Measurements from ENCODE around the gene CEP162. TPM values are rescaled to one million over a fixed set of nuclear protein-coding genes. Genes with fewer than 3 reads are reported as not detected.
"Not testable (repeated sequence)": the region's sequence is repeated elsewhere in the genome, so short reads cannot be mapped to it uniquely, and the experiment has no call there.

Gene CEP162
- total RNA-seq, 1 donor from 2014 or later: 3.3 TPM

- Mint-ChIP-seq H3K4me1 (ENCODE audit: low read depth) (peaks cover 5% of the 10 kb centered on the region), H3K4me3 (ENCODE audit: low read depth) (no peak overlapping the region), H3K27me3 (ENCODE audit: low read depth) (no peaks in the 10 kb centered on the region), H3K9me3 (no peaks in the 10 kb centered on the region), H3K36me3 (ENCODE audit: low read depth) (no peaks in the 10 kb centered on the region), H3K27ac (no peak overlapping the region)
- intact Hi-C loops (cut with micrococcal nuclease): no loop called here
- no peak for DNase-seq (ENCODE audit: low spot score)
Observed at GRCh38 chr6:84218091-84218490, 9.4 kb downstream of the CEP162 start.

DNA sequence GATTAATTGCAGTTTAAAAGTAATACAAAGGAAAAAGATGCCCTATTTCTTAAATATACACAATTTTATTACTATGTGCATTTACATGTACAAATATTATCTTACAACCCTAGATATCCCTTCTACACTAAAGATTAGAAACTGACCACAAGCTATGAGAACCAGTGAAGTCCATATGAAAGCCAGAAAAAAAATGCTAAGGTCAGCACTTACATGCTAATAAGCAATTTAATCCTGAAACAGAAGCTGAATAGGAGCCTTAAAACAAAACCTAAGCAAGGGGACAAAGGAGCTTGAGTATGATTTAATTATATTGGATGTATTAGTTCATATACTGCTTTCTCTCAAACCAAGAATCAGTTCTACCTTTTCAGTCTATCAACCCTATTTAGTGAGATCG lies 14.2 kb downstream of the CEP162 start:
- H3K27ac Mint-ChIP-seq: no peak overlapping the region

DNA sequence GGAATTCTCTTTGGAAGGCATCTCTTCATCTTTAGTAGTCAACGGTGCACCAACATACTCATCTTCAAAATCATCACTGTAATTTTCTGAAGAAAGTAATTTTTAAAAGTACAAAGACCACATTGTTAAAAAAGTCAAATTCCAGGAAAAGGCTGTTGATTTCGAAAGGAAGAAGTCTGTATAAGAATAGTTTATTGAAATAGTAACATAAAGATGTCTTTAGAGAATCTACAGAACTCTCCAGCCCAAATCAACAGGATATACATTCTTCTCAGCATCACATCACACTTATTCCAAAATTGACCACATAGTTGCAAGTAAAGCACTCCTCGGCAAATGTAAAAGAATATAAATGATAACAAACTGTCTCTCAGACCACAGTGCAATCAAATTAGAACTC lies 23.4 kb downstream of the CEP162 start:
- no peak overlapping the region for H3K27ac Mint-ChIP-seq
- no peak overlapping the region for H3K4me3 Mint-ChIP-seq (ENCODE audit: low read depth)
- H3K4me1 Mint-ChIP-seq (ENCODE audit: low read depth): no peaks in the 10 kb centered on the region
- H3K36me3 Mint-ChIP-seq (ENCODE audit: low read depth): peaks cover 16% of the 10 kb centered on the region
- DNase-seq (ENCODE audit: low spot score): no peak
- H3K27me3 Mint-ChIP-seq (ENCODE audit: low read depth): no peaks in the 10 kb centered on the region
- intact Hi-C loops (cut with micrococcal nuclease): no loop called here
- no peaks in the 10 kb centered on the region for H3K9me3 Mint-ChIP-seq

More for the DNA sequence above, 14.2 kb downstream of the CEP162 start:
- DNase-seq (ENCODE audit: low spot score): no peak
- intact Hi-C loops (cut with micrococcal nuclease): no loop called here
- Mint-ChIP-seq H3K36me3 (ENCODE audit: low read depth) (no peaks in the 10 kb centered on the region), H3K4me1 (ENCODE audit: low read depth) (no peaks in the 10 kb centered on the region), H3K9me3 (no peaks in the 10 kb centered on the region), H3K27me3 (ENCODE audit: low read depth) (no peaks in the 10 kb centered on the region), H3K4me3 (ENCODE audit: low read depth) (no peak overlapping the region)

DNA sequence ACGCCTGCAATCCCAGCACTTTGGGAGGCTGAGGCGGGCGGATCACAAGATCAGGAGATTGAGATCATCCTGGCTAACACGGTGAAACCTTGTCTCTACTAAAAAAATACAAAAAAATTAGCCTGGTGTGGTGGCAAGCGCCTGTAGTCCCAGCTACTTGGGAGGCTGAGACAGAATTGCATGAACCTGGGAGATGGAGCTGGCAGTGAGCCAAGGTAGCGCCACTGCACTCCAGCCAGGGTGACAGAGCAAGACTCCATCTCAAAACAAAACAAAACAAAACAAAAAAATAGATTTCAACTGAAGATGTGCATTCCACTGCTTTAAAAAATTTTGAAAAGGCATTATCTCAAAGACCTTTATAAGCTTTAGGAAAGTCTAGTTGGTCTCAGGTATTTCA lies 27.5 kb downstream of the CEP162 start:
- peaks cover 25% of the 10 kb centered on the region for H3K36me3 Mint-ChIP-seq (ENCODE audit: low read depth)
- H3K4me1 Mint-ChIP-seq (ENCODE audit: low read depth); H3K27ac Mint-ChIP-seq; intact Hi-C loops (cut with micrococcal nuclease); H3K9me3 Mint-ChIP-seq; DNase-seq (ENCODE audit: low spot score); H3K27me3 Mint-ChIP-seq (ENCODE audit: low read depth); H3K4me3 Mint-ChIP-seq (ENCODE audit: low read depth): not testable (repeated sequence)

DNA sequence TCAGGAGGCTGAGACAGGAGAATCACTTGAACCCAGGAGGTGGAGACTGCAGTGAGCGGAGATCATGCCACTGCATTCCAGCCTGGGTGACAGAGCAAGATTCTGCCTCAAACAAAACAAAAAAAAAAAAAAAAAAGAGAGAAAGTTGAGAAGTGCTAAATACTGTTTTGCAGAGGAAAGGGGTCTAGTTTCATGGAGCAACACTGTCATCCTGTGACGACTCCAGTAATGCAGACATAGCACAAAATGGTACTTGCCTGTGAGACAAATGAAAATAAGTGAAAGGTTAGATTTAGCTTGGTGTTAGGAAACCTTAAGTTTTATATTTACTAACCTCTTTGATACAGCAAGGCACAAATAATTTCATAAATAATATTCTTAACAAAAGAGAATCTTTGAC lies 29.7 kb downstream of the CEP162 start:
- no peak overlapping the region for H3K27ac Mint-ChIP-seq
- no peaks in the 10 kb centered on the region for H3K27me3 Mint-ChIP-seq (ENCODE audit: low read depth)
- no peak overlapping the region for H3K4me3 Mint-ChIP-seq (ENCODE audit: low read depth)
- peaks cover 29% of the 10 kb centered on the region for H3K36me3 Mint-ChIP-seq (ENCODE audit: low read depth)
- intact Hi-C loops (cut with micrococcal nuclease): no loop called here
- DNase-seq (ENCODE audit: low spot score): no peak
- H3K4me1 Mint-ChIP-seq (ENCODE audit: low read depth): no peaks in the 10 kb centered on the region
- no peaks in the 10 kb centered on the region for H3K9me3 Mint-ChIP-seq

DNA sequence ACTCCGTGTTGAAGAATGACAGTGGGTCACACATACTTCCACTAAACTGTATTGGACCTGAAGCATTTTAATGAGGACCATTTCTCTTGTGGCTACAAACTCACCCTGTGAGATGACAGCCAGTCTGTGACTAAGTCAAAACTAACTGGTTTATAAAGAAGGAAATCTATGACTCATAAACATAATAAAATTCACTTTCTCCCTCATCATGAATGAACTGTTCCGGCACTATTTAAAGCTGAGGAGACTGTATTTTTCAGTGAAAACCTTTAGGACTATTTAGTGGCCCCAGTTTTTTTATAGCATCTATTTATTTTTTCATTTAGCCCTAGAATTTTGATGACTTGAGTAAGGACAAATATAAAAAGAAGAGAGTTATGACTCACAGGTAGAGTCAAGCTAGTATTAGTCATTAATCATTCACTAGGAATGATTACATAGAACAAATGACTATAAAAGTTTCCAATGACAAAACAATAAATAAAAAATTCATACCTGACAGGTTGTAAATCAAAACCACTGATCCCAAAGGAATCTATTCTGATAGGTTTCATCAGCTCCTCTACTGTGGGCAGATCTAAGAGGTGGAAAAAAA lies 34.2 kb downstream of the CEP162 start:
- Mint-ChIP-seq H3K36me3 (ENCODE audit: low read depth) (peaks cover 39% of the 10 kb centered on the region), H3K4me3 (ENCODE audit: low read depth) (no peak overlapping the region), H3K9me3 (no peaks in the 10 kb centered on the region), H3K4me1 (ENCODE audit: low read depth) (no peaks in the 10 kb centered on the region), H3K27me3 (ENCODE audit: low read depth) (no peaks in the 10 kb centered on the region), H3K27ac (no peak overlapping the region)
- intact Hi-C loops (cut with micrococcal nuclease): no loop called here
- no peak for DNase-seq (ENCODE audit: low spot score)

DNA sequence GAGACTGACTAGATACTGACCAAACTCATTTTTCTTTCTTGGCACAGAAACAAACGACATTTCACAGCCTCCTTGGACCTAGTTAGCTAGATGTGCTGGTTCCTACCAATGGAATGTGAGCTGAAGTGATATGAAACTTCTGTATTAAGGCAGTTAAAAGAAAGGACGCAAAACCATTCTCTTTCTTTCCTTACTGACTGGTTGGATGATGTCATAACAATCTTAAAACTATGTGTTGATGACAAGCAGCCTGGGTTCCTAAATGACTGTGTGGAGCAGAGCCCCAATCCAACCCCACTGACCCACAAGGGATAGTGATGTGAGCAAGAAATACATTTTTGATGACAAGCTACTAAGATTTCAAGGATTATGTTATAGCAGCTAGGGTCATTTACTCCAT lies 35.6 kb downstream of the CEP162 start:
- intact Hi-C loops (cut with micrococcal nuclease): no loop called here

GRCh38 chr6:84189356-84189755 lies 38.1 kb downstream of the CEP162 start:
- intact Hi-C loops (cut with micrococcal nuclease): not testable (repeated sequence)

More for the DNA sequence above, 35.6 kb downstream of the CEP162 start:
- DNase-seq (ENCODE audit: low spot score): no peak
- Mint-ChIP-seq H3K27me3 (ENCODE audit: low read depth) (no peaks in the 10 kb centered on the region), H3K4me3 (ENCODE audit: low read depth) (no peak overlapping the region), H3K4me1 (ENCODE audit: low read depth) (no peaks in the 10 kb centered on the region), H3K27ac (no peak overlapping the region), H3K9me3 (no peaks in the 10 kb centered on the region), H3K36me3 (ENCODE audit: low read depth) (peaks cover 36% of the 10 kb centered on the region)

GRCh38 chr6:84183430-84183829 lies 44.0 kb downstream of the CEP162 start:
- DNase-seq (ENCODE audit: low spot score): no peak

More at GRCh38 chr6:84189356-84189755, 38.1 kb downstream of the CEP162 start:
- not testable (repeated sequence) for H3K9me3 Mint-ChIP-seq; H3K27me3 Mint-ChIP-seq (ENCODE audit: low read depth); DNase-seq (ENCODE audit: low spot score); H3K27ac Mint-ChIP-seq; H3K4me1 Mint-ChIP-seq (ENCODE audit: low read depth); H3K4me3 Mint-ChIP-seq (ENCODE audit: low read depth)
- H3K36me3 Mint-ChIP-seq (ENCODE audit: low read depth): peaks cover 21% of the 10 kb centered on the region

DNA sequence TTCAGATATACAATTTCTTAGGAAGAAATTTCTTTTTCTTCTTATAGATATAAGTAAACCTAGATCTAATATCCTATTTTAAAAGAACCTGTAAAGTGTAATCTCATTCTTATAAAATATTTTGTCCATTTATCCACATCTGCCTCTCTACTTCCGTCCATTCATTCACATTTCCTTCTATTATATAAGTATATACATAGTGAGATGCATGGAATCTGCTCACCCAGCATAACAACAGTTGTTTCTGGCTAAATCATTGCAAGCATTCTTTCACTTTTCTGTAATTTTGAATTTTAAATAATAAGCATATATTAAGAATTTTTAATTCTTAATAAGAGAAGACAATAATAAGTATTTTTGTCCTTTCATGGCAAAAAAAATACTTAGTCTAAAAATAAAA lies 45.4 kb downstream of the CEP162 start:
- Mint-ChIP-seq H3K27me3 (ENCODE audit: low read depth) (no peaks in the 10 kb centered on the region), H3K4me1 (ENCODE audit: low read depth) (no peaks in the 10 kb centered on the region), H3K4me3 (ENCODE audit: low read depth) (no peak overlapping the region), H3K36me3 (ENCODE audit: low read depth) (peaks cover 6% of the 10 kb centered on the region), H3K27ac (no peak overlapping the region), H3K9me3 (no peaks in the 10 kb centered on the region)
- intact Hi-C loops (cut with micrococcal nuclease): no loop called here
- no peak for DNase-seq (ENCODE audit: low spot score)

More at GRCh38 chr6:84183430-84183829, 44.0 kb downstream of the CEP162 start:
- intact Hi-C loops (cut with micrococcal nuclease): no loop called here
- no peak overlapping the region for H3K27ac Mint-ChIP-seq
- H3K9me3 Mint-ChIP-seq: no peaks in the 10 kb centered on the region
- H3K27me3 Mint-ChIP-seq (ENCODE audit: low read depth): no peaks in the 10 kb centered on the region
- no peaks in the 10 kb centered on the region for H3K4me1 Mint-ChIP-seq (ENCODE audit: low read depth)
- no peak overlapping the region for H3K4me3 Mint-ChIP-seq (ENCODE audit: low read depth)
- H3K36me3 Mint-ChIP-seq (ENCODE audit: low read depth): peaks cover 6% of the 10 kb centered on the region

DNA sequence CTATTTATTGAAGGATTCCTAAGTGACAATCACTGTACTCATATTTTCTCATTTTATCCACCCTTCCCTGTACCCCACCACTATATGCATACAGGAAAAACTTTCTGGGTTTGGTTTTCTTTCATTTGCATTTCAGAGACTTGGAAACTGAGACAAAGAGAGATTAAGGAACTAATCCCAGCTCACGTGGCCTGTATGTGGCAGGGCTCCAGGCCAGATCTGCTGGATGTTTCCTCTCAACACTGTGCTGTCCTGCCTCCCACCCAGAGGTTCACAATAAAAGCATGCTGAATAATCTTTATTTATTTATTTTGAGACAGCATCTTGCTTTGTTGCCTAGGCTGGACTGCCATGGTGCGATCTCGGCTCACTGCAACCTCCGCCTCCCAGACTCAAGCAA lies 50.2 kb downstream of the CEP162 start:
- Mint-ChIP-seq H3K27me3 (ENCODE audit: low read depth) (no peaks in the 10 kb centered on the region), H3K9me3 (no peaks in the 10 kb centered on the region), H3K27ac (no peak overlapping the region), H3K36me3 (ENCODE audit: low read depth) (peaks cover 9% of the 10 kb centered on the region), H3K4me3 (ENCODE audit: low read depth) (no peak overlapping the region), H3K4me1 (ENCODE audit: low read depth) (no peaks in the 10 kb centered on the region)
- DNase-seq (ENCODE audit: low spot score): no peak
- intact Hi-C loops (cut with micrococcal nuclease): no loop called here

DNA sequence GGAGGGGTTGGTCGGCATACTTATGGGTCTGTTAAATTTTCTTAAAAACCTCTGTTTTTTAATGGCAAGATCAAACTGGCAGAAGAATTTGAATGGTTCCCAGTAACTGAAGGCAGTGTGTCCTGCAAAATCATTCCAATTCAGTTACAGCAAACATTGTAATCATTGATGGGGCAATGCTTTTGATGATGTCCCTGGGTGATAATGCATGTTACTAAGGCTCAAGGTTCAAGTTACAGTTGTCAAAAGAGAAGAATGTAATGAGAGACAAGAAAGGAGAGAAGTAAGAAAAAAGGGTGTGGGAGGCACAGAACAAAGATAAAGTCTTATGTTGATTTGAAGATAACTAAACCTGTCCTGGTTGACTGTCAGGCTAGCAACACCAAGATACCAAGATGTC lies 54.9 kb downstream of the CEP162 start:
- Mint-ChIP-seq H3K4me1 (ENCODE audit: low read depth) (no peaks in the 10 kb centered on the region), H3K27me3 (ENCODE audit: low read depth) (no peaks in the 10 kb centered on the region), H3K36me3 (ENCODE audit: low read depth) (peaks cover 3% of the 10 kb centered on the region), H3K27ac (no peak overlapping the region), H3K4me3 (ENCODE audit: low read depth) (no peak overlapping the region), H3K9me3 (no peaks in the 10 kb centered on the region)
- no peak for DNase-seq (ENCODE audit: low spot score)
- intact Hi-C loops (cut with micrococcal nuclease): no loop called here

DNA sequence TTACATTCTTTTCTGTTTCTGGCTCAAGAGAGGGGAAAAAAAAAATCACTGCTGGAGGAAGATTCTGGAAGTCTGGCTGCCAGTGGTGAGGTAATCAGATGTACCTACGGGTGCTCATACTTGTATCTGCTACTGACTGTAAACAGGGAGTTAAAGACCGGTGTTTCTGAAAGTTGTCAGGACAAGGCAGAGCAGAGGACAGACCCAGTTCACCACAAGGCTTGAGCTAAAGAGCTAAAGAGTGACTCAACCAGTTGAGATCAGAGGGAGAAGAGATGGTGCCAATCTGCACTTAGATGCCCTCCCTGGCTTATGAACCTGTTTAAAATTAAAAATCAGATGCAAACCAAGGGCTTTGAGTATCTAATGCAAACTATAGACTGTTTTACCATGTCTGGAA lies 55.4 kb downstream of the CEP162 start:
- no peaks in the 10 kb centered on the region for H3K4me1 Mint-ChIP-seq (ENCODE audit: low read depth)
- intact Hi-C loops (cut with micrococcal nuclease): no loop called here
- no peak overlapping the region for H3K27ac Mint-ChIP-seq
- H3K9me3 Mint-ChIP-seq: no peaks in the 10 kb centered on the region
- peaks cover 3% of the 10 kb centered on the region for H3K36me3 Mint-ChIP-seq (ENCODE audit: low read depth)
- no peak for DNase-seq (ENCODE audit: low spot score)
- H3K27me3 Mint-ChIP-seq (ENCODE audit: low read depth): no peaks in the 10 kb centered on the region
- H3K4me3 Mint-ChIP-seq (ENCODE audit: low read depth): no peak overlapping the region

- H3K4me3 Mint-ChIP-seq (ENCODE audit: low read depth): no peak overlapping the region
- no peaks in the 10 kb centered on the region for H3K36me3 Mint-ChIP-seq (ENCODE audit: low read depth)
- no peak overlapping the region for H3K27ac Mint-ChIP-seq
- intact Hi-C loops (cut with micrococcal nuclease): no loop called here
- no peaks in the 10 kb centered on the region for H3K4me1 Mint-ChIP-seq (ENCODE audit: low read depth)
- no peaks in the 10 kb centered on the region for H3K9me3 Mint-ChIP-seq
- no peaks in the 10 kb centered on the region for H3K27me3 Mint-ChIP-seq (ENCODE audit: low read depth)
- DNase-seq (ENCODE audit: low spot score): no peak
Observed at GRCh38 chr6:84167457-84167856, 60.0 kb downstream of the CEP162 start.

Data from activated T-helper 2 cell treated with anti-CD3 and anti-CD28 coated beads, Interferon-gamma antibody, Interleukin-2, Interleukin-4, amounts not matched to agents 10 μg/mL and 5 μg/mL and 100 μg/mL, durations not matched to agents 14 hours and 24 hours and 36 hours (primary cell).